Measurements from ENCODE around the gene TRIO. TPM values are rescaled to one million over a fixed set of nuclear protein-coding genes. Genes with fewer than 3 reads are reported as not detected.

The TRIO gene
- total and polyA plus RNA-seq, 4 donors = 23.8 to 243 (median 110) TPM

DNA sequence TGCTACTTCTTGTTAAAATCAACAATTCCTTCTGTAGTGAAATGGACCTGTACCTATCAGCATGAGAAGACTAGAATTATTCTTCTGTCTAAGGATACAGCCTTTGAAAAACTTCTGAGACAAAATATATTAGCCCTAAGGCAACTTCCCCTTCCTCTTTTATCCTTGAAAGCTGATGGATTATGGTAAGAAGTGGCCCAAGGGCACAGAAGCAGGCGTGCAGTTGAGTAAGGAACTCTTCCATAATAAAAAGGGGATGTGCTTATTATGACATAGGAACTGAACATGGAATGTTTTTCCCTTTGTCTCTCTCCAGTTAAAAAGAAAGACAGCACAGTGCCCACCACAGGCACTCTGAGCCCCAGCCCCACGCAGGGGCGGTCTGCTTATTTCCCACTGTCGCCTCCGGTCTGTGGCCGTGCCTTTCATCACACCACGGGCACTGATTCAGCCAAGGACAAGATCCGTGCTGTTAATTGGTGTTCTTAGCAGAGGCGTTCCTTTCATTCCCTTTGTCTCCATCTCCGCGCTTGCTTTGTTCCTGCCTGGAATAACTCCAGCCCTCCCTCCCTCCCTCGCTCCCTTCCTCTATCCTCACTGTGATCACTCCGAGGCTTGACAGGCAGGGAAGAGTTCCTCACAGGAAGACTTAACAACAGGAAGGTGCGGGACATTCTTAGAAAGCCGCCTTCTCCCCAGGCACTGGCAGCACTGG is 302.6 kb downstream of the TRIO start:
- Histone ChIP-seq H3K4me1 (ENCODE audit: control insufficient read depth in 5 of 5, insufficient read depth in 5 of 5, low read length in 5 of 5) (peaks cover 6 to 44% (median 10%) of the 10 kb centered on the region in 5 donors), H3K36me3 (ENCODE audit: control insufficient read depth in 4 of 4, insufficient read depth in 4 of 4, low read length in 4 of 4) (peaks cover 0 to 13% (median 0%) of the 10 kb centered on the region in 4 donors), H3K9ac (ENCODE audit: insufficient read depth in 1 of 2, low read length in 2 of 2) (peak overlapping the region in 1 of 2 donors; percentile 24), H3K27me3 (ENCODE audit: control insufficient read depth in 3 of 3, insufficient read depth in 3 of 3, low read length in 2 of 3) (no peaks in the 10 kb centered on the region), H3K9me3 (ENCODE audit: control insufficient read depth in 4 of 4, insufficient read depth in 3 of 4, low read length in 3 of 4) (no peaks in the 10 kb centered on the region), H3K4me3 (no peak overlapping the region), H3K27ac (ENCODE audit: low read depth in 1 of 2, low read length in 1 of 2) (no peak overlapping the region)
- ATAC-seq (ENCODE audit: insufficient read depth, low FRiP score) = no peak
- WGBS, 2 donors = 62 to 71% methylated on average over 15 of the region's 15 CpGs
- TF ChIP-seq, protein P1, sequence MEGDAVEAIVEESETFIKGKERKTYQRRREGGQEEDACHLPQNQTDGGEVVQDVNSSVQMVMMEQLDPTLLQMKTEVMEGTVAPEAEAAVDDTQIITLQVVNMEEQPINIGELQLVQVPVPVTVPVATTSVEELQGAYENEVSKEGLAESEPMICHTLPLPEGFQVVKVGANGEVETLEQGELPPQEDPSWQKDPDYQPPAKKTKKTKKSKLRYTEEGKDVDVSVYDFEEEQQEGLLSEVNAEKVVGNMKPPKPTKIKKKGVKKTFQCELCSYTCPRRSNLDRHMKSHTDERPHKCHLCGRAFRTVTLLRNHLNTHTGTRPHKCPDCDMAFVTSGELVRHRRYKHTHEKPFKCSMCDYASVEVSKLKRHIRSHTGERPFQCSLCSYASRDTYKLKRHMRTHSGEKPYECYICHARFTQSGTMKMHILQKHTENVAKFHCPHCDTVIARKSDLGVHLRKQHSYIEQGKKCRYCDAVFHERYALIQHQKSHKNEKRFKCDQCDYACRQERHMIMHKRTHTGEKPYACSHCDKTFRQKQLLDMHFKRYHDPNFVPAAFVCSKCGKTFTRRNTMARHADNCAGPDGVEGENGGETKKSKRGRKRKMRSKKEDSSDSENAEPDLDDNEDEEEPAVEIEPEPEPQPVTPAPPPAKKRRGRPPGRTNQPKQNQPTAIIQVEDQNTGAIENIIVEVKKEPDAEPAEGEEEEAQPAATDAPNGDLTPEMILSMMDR (IDR thresholded peaks at IDR 0.05; ENCODE audit: control extremely low read depth, extremely low read depth) = no peak
- peak; percentile 52 to 70 (median 67) for DNase-seq

DNA sequence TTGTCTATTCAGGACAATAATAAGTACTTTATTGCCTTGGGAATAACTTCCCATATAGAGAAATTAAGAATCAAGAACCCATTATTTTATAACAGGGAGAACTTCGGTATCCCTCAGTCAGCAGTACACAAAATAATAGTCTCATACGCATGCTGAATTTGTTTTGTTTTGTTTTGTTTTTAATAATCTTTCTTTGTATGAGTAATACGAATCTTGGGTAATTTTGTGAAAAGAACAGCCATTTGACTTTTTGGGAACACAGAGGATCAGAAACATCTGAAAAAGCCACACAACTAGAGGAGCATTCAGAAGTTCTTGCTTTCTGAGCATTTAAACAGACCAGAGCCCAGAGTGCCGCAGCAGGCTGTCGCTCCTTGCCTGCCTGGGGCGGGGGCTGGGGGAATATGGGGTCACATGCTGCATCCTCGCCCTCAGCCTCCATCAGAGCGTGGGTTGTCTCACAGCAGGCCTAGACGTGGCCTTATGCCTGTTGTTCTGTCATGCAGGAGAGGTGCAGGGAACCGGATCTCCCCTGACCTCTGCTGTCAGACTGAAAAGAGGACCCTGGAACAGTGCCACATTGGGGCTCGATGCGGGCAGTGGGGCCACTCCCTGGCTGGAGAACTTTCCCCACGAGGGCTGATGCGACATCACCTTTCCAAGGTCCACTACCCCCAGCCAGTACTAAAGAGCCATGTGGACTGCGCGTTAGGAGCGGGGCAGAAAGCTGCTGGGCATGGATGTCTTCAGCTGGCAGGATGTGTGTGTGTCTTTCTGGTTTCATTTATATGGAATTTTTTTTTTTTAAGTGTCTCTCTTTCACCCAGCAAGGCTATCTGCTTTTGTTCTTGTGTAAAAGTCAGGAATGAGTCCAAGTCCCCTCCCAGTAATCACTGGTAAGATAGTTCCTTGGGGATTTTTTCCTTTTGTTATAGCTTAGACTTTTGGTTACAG is 305.1 kb downstream of the TRIO start:
- TF ChIP-seq, protein P1 (IDR thresholded peaks at IDR 0.05; ENCODE audit: control extremely low read depth, extremely low read depth) = no peak
- Histone ChIP-seq H3K4me1 (ENCODE audit: control insufficient read depth in 5 of 5, insufficient read depth in 5 of 5, low read length in 5 of 5) (peaks cover 6 to 46% (median 12%) of the 10 kb centered on the region in 5 donors), H3K4me3 (no peak overlapping the region), H3K27me3 (ENCODE audit: control insufficient read depth in 3 of 3, insufficient read depth in 3 of 3, low read length in 2 of 3) (no peaks in the 10 kb centered on the region), H3K9me3 (ENCODE audit: control insufficient read depth in 4 of 4, insufficient read depth in 3 of 4, low read length in 3 of 4) (no peaks in the 10 kb centered on the region), H3K27ac (ENCODE audit: low read depth in 1 of 2, low read length in 1 of 2) (peak overlapping the region; percentile 36 to 70), H3K36me3 (ENCODE audit: control insufficient read depth in 4 of 4, insufficient read depth in 4 of 4, low read length in 4 of 4) (peaks cover 0 to 11% (median 2%) of the 10 kb centered on the region in 4 donors), H3K9ac (ENCODE audit: insufficient read depth in 1 of 2, low read length in 2 of 2) (no peak overlapping the region)
- DNase-seq (peak; percentile 24 to 68 (median 53)), ATAC-seq (ENCODE audit: insufficient read depth, low FRiP score) (no peak)
- 77 to 84% methylated on average over 17 of the region's 17 CpGs for WGBS, 2 donors

DNA sequence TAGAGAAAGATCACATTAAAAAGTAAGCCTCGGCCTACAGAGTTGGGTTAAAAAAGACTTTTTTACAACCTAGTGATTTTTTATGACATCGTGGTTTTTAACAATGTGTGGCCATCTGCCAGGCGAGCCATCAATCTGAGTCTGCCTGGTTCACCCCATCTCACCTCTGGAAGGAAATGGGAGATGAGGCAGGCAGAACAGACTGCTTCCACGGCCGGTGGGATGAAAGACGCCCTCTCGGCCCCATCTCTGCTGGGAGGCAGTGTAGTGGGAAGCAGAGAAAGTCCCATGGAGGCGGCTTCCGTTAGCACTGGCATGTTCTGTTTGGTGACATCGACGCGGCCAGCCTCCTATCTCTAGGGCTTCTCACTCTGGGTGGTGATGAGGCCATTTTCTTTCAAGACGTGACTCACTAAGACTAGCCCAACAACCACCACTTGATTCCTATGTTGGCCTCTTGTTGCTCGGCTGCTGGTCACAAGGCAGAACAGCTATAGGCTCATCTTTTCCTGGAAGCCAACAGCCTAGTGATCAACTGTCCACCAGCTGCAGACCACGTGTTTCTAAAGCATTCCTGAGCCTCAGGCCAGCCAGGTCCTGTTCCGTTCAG is 306.0 kb downstream of the TRIO start:
- H3K9me3 ChIP-seq (ENCODE audit: control insufficient read depth in 4 of 4, insufficient read depth in 3 of 4, low read length in 3 of 4) = no peaks in the 10 kb centered on the region
- TF ChIP-seq, protein P1 (IDR thresholded peaks at IDR 0.05; ENCODE audit: control extremely low read depth, extremely low read depth) = no peak
- 75 to 76% methylated on average over 16 of the region's 16 CpGs for WGBS, 2 donors

More for the DNA sequence above, 306.0 kb downstream of the TRIO start:
- Histone ChIP-seq H3K27me3 (ENCODE audit: control insufficient read depth in 3 of 3, insufficient read depth in 3 of 3, low read length in 2 of 3) (no peaks in the 10 kb centered on the region), H3K9ac (ENCODE audit: insufficient read depth in 1 of 2, low read length in 2 of 2) (no peak overlapping the region), H3K27ac (ENCODE audit: low read depth in 1 of 2, low read length in 1 of 2) (peak overlapping the region; percentile 36 to 58), H3K36me3 (ENCODE audit: control insufficient read depth in 4 of 4, insufficient read depth in 4 of 4, low read length in 4 of 4) (peaks cover 0 to 11% (median 2%) of the 10 kb centered on the region in 4 donors), H3K4me1 (ENCODE audit: control insufficient read depth in 5 of 5, insufficient read depth in 5 of 5, low read length in 5 of 5) (peaks cover 8 to 54% (median 12%) of the 10 kb centered on the region in 5 donors), H3K4me3 (no peak overlapping the region)
- DNase-seq (peak; percentile 22 to 39 (median 38)), ATAC-seq (ENCODE audit: insufficient read depth, low FRiP score) (peak; percentile 54)

All from lung (tissue), 12 donors.